Measurements from ENCODE around the gene CCDC14.

The CCDC14 gene

DNA sequence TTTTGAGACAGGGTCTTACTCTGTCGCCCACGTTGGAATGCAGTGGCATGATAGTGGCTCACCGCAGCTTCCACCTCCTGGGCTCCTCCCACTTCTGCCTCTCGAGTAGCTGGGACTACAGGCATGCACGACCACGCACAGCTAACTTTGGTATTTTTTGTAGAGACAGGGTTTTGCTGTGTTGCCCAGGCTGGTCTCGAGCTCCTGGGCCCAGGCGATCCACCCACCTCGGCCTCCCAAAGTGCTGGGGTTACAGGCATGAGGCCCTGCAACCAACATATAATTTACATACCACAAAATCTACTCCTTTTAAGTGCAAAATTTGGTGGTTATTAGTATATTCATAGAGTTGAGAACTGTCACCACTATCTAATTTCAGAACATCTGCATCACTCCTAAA, 31.7 kb downstream of the CCDC14 start:
- TF ChIP-seq, protein P1, sequence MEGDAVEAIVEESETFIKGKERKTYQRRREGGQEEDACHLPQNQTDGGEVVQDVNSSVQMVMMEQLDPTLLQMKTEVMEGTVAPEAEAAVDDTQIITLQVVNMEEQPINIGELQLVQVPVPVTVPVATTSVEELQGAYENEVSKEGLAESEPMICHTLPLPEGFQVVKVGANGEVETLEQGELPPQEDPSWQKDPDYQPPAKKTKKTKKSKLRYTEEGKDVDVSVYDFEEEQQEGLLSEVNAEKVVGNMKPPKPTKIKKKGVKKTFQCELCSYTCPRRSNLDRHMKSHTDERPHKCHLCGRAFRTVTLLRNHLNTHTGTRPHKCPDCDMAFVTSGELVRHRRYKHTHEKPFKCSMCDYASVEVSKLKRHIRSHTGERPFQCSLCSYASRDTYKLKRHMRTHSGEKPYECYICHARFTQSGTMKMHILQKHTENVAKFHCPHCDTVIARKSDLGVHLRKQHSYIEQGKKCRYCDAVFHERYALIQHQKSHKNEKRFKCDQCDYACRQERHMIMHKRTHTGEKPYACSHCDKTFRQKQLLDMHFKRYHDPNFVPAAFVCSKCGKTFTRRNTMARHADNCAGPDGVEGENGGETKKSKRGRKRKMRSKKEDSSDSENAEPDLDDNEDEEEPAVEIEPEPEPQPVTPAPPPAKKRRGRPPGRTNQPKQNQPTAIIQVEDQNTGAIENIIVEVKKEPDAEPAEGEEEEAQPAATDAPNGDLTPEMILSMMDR (IDR thresholded peaks at IDR 0.05; ENCODE audit: low read depth, low read length) = no peak

DNA sequence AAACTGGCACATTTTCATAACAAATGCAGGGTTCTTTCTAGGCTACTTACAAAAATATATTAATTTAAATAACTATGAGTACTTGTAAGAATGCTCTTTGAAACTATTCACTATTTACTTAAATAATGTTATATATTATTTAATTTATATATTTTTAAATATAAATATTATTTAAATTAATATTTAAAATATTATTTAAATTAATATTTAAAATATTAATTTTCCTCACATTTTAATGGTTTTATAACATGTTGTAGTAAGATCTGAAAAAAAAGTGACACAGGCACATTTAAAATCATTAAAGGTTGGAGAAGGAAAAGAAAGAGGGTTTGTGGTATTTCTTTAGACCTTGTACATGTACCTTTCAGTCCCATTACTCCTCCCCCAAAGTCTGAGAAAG, 34.6 kb downstream of the CCDC14 start:
- no peak overlapping the region for H3K4me3 ChIP-seq (ENCODE audit: low read depth, low read length)
- TF ChIP-seq, protein P1 (IDR thresholded peaks at IDR 0.05; ENCODE audit: low read depth, low read length) = no peak

More for the DNA sequence above, 31.7 kb downstream of the CCDC14 start:
- H3K4me3 ChIP-seq (ENCODE audit: low read depth, low read length) = no peak overlapping the region

DNA sequence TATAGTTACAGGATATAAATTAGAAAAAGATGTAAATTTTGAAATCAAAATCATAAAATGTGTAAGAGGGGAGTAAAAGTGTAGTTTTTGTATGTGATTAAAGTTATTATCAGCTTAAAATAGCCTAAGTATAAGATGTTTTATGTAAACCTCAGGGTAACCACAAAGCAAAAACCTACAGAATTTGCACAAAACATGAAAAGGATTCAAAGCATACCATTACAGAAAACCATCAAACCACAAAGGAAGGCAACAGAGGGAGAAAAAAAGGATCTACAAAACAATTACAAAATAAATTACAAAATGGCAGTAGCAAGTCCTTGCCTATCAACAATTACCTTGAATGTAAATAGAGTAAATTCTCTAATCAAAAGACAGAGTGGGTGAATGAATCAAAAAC, 40.2 kb downstream of the CCDC14 start:
- TF ChIP-seq, protein P1 (IDR thresholded peaks at IDR 0.05; ENCODE audit: low read depth, low read length) = no peak
- H3K4me3 ChIP-seq (ENCODE audit: low read depth, low read length) = no peak overlapping the region

DNA sequence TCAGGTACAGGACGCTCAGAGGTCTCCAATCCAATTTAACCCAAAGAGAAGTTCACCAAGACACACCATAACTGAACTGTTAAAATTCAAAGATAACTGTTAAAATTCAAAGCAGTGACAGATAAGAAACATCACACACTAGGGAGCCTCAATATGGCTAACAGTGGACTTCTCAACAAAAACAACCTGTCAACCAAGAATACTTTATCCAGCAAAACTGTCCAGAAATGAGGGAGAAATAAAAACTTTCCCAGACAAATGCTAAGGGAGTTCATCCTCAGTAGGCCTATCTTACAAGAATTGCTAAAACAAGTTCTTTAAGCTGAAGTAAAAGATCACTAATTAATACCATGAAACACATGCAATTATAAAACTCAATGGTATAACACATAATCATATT, 40.6 kb downstream of the CCDC14 start:
- TF ChIP-seq, protein P1 (IDR thresholded peaks at IDR 0.05; ENCODE audit: low read depth, low read length) = no peak

DNA sequence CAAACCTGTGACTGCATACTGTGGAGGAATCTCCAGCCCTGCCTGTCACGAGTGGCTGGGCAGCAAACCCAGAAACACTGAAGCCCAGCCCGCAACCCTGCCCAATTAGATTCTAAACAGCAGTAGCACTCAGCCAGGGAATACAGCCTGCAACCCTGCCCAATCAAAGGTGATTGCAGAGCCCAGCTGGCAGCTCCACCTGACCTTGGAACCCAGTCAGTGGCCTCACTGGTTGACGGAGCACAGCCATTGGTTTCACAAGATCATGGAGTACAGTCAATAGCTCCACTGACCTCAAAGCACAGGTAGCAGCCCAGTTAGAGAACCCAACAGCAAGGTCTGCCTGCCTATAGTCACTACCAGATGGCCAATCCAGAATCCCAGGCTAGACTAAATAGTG, 41.7 kb downstream of the CCDC14 start:
- no peak overlapping the region for H3K4me3 ChIP-seq (ENCODE audit: low read depth, low read length)
- TF ChIP-seq, protein P1 (IDR thresholded peaks at IDR 0.05; ENCODE audit: low read depth, low read length) = no peak

More for the DNA sequence above, 40.6 kb downstream of the CCDC14 start:
- H3K4me3 ChIP-seq (ENCODE audit: low read depth, low read length) = no peak overlapping the region

DNA sequence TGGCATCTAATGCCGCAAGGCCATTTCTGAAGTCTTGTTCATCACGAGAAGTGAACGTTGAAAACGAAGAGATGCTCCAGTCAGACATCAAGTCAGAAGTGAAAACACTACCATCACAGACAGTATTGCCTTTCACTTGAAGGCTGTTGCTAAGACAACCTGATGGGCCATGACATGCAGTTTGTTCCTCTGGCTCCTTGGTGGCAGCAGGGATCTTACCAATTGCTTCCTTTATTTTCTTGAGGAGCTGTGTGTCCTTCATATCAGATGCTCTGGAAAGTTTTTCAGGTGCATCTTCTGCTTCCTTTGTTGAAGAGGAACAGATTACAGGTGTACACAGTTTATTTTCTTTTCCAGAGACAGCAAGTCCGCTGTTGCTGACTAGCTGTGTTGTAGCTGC, 46.2 kb downstream of the CCDC14 start:
- H3K4me3 ChIP-seq (ENCODE audit: low read depth, low read length) = no peak overlapping the region
- TF ChIP-seq, protein P1 (IDR thresholded peaks at IDR 0.05; ENCODE audit: low read depth, low read length) = no peak

DNA sequence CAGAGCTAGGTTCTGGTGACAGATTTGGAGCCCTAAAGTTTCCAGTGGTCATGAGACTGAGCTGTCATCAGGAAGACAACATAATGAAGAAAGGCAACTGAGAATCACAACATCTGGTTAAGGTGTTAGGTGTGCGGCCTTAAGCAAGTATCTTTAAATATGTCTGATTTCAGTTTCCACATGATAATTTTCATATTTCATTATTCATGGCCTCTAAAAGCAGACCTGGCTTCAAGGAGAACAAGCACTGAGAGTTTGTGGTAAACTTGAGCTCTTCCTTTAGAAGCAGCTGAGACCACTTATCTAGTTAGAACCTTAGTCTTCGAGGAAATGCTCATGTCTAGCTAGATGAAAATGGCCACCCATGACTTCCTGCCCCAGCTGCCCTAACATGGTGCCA, 51.2 kb downstream of the CCDC14 start:
- no peak overlapping the region for H3K4me3 ChIP-seq (ENCODE audit: low read depth, low read length)
- TF ChIP-seq, protein P1 (IDR thresholded peaks at IDR 0.05; ENCODE audit: low read depth, low read length) = no peak
